Measurements from ENCODE around the gene LRRC28. TPM values are rescaled to one million over a fixed set of nuclear protein-coding genes. Genes with fewer than 3 reads are reported as not detected.

LRRC28 gene
- total RNA-seq, 4 donors from 2014 or later: 15.7 to 39.9 (median 24.7) TPM

GRCh38 chr15:99386391-99386790 is 135.1 kb downstream of the LRRC28 start:
- peak overlapping the region; percentile 40 to 65 (median 52) for H3K27ac ChIP-seq (replicated peaks in 1 of 4)
- intact Hi-C loops (cut with DNase I): no loop called here
- whole genome bisulfite sequencing: 44% methylated on average over 4 of the region's 4 CpGs

GRCh38 chr15:99387421-99388168 is 136.3 kb downstream of the LRRC28 start:
- peaks cover 0 to 9% (median 8%) of the 10 kb centered on the region in 4 donors for H3K9me3 ChIP-seq
- H3K27me3 ChIP-seq: no peaks in the 10 kb centered on the region
- peaks cover 16 to 21% (median 19%) of the 10 kb centered on the region in 4 donors for H3K4me1 ChIP-seq
- H3K27ac ChIP-seq (replicated peaks in 1 of 4): peak overlapping the region in 1 of 4 donors; percentile 4
- no peaks in the 10 kb centered on the region for H3K36me3 ChIP-seq
- TF ChIP-seq EP300 (IDR thresholded peaks at IDR 0.05) (no peak), POLR2A (IDR thresholded peaks at IDR 0.05; ENCODE audit: low read depth) (no peak), CTCF (IDR thresholded peaks at IDR 0.05) (no peak), POLR2AphosphoS5 (IDR thresholded peaks at IDR 0.05) (no peak)
- intact Hi-C loops (cut with DNase I): no loop called here
- WGBS: 66% methylated on average over 8 of the region's 8 CpGs
- H3K4me3 ChIP-seq: no peak overlapping the region
- no peak for DNase-seq (ENCODE audit: extremely low spot score)

More at GRCh38 chr15:99386391-99386790, 135.1 kb downstream of the LRRC28 start:
- H3K36me3 ChIP-seq: no peaks in the 10 kb centered on the region
- TF ChIP-seq EP300 (IDR thresholded peaks at IDR 0.05) (no peak), POLR2A (IDR thresholded peaks at IDR 0.05; ENCODE audit: low read depth) (no peak), CTCF (IDR thresholded peaks at IDR 0.05) (no peak), POLR2AphosphoS5 (IDR thresholded peaks at IDR 0.05) (no peak)
- no peak overlapping the region for H3K4me3 ChIP-seq
- no peak for DNase-seq (ENCODE audit: extremely low spot score)
- H3K27me3 ChIP-seq: no peaks in the 10 kb centered on the region
- peaks cover 16 to 21% (median 19%) of the 10 kb centered on the region in 4 donors for H3K4me1 ChIP-seq
- H3K9me3 ChIP-seq: peaks cover 0 to 3% (median 0%) of the 10 kb centered on the region in 4 donors

GRCh38 chr15:99390667-99391066 is 139.4 kb downstream of the LRRC28 start:
- Histone ChIP-seq H3K4me3 (no peak overlapping the region), H3K4me1 (peaks cover 9 to 12% (median 9%) of the 10 kb centered on the region in 4 donors), H3K27me3 (no peaks in the 10 kb centered on the region), H3K36me3 (no peaks in the 10 kb centered on the region), H3K9me3 (peaks cover 0 to 16% (median 10%) of the 10 kb centered on the region in 4 donors), H3K27ac (replicated peaks in 1 of 4) (no peak overlapping the region)
- intact Hi-C loops (cut with DNase I): no loop called here
- TF ChIP-seq POLR2AphosphoS5 (IDR thresholded peaks at IDR 0.05) (no peak), EP300 (IDR thresholded peaks at IDR 0.05) (no peak), POLR2A (IDR thresholded peaks at IDR 0.05; ENCODE audit: low read depth) (no peak), CTCF (IDR thresholded peaks at IDR 0.05) (no peak)
- DNase-seq (ENCODE audit: extremely low spot score): no peak
- 87% methylated on average over 5 of the region's 5 CpGs for WGBS

- Histone ChIP-seq H3K4me1 (no peaks in the 10 kb centered on the region), H3K27me3 (no peaks in the 10 kb centered on the region), H3K27ac (replicated peaks in 1 of 4) (no peak overlapping the region), H3K36me3 (no peaks in the 10 kb centered on the region), H3K9me3 (peaks cover 0 to 16% (median 10%) of the 10 kb centered on the region in 4 donors), H3K4me3 (no peak overlapping the region)
- intact Hi-C loops (cut with DNase I): no loop called here
- TF ChIP-seq CTCF (IDR thresholded peaks at IDR 0.05): no peak
- no peak for TF ChIP-seq POLR2A (IDR thresholded peaks at IDR 0.05; ENCODE audit: low read depth)
- no peak for TF ChIP-seq EP300 (IDR thresholded peaks at IDR 0.05)
- no peak for TF ChIP-seq POLR2AphosphoS5 (IDR thresholded peaks at IDR 0.05)
- no peak for DNase-seq (ENCODE audit: extremely low spot score)
- WGBS: 74% methylated on average over 1 of the region's 1 CpG
These were observed 142.4 kb downstream of the LRRC28 start for GRCh38 chr15:99393641-99394040.

All from esophagus muscularis mucosa (tissue), 4 donors.